ENCODE results near the gene KIF22. TPM values are rescaled to one million over a fixed set of nuclear protein-coding genes. Genes with fewer than 3 reads are reported as not detected.
"Not testable (repeated sequence)": the region's sequence is repeated elsewhere in the genome, so short reads cannot be mapped to it uniquely, and the experiment has no call there.

KIF22 gene
- total RNA-seq, 4 donors from 2014 or later = 5.9 to 70.4 (median 15.8) TPM

DNA sequence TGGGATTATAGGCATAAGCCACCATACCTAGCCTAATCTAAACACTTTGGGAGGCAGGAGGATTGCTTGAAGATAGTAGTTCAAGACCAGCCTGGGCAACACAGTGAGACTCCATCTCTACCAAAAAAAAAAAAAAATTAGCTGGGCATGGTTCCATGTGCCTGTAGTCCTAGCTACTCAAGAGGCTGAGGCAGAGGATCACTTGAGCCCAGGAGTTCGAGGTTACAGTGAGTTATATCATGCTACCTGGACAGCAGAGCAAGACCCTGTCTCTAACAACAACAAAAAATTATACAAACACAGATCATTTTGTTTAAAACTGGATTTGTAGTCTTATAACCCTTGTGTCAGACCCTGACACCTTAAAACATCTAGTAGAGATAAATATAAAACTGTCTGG lies 37.0 kb upstream of the KIF22 start:
- no peaks in the 10 kb centered on the region for H3K27me3 ChIP-seq
- H3K4me1 ChIP-seq = no peaks in the 10 kb centered on the region
- intact Hi-C loops (cut with DNase I; ENCODE audit: low total_unique reads) = no loop called here
- no peak overlapping the region for H3K27ac ChIP-seq
- TF ChIP-seq POLR2A (IDR thresholded peaks at IDR 0.05) = no peak
- TF ChIP-seq, protein P1, sequence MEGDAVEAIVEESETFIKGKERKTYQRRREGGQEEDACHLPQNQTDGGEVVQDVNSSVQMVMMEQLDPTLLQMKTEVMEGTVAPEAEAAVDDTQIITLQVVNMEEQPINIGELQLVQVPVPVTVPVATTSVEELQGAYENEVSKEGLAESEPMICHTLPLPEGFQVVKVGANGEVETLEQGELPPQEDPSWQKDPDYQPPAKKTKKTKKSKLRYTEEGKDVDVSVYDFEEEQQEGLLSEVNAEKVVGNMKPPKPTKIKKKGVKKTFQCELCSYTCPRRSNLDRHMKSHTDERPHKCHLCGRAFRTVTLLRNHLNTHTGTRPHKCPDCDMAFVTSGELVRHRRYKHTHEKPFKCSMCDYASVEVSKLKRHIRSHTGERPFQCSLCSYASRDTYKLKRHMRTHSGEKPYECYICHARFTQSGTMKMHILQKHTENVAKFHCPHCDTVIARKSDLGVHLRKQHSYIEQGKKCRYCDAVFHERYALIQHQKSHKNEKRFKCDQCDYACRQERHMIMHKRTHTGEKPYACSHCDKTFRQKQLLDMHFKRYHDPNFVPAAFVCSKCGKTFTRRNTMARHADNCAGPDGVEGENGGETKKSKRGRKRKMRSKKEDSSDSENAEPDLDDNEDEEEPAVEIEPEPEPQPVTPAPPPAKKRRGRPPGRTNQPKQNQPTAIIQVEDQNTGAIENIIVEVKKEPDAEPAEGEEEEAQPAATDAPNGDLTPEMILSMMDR (IDR thresholded peaks at IDR 0.05) = no peak
- DNase-seq = no peak
- no peaks in the 10 kb centered on the region for H3K9me3 ChIP-seq
- no peak overlapping the region for H3K4me3 ChIP-seq
- H3K36me3 ChIP-seq = no peaks in the 10 kb centered on the region

DNA sequence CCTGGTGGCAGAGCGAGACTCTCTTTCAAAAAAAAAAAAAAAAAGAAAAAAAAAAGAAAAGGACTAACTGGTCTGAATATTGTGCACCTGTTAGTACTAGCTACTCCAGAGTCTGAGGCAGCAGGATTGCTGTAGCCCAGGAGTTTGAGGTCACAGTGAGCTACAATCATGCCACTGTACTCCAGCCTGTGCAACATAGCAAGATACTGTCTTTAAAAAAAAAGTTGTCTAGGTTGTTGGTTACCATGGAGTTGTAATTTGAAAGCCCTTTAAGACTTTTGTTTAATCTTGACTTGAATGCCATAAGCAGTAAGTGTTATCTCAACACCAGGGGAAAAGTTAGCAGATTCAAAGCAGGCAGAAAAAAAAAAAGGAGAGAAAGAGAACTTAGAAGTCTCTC lies 33.9 kb upstream of the KIF22 start:
- intact Hi-C loops (cut with DNase I; ENCODE audit: low total_unique reads) = no loop called here
- Histone ChIP-seq H3K36me3 (no peaks in the 10 kb centered on the region), H3K9me3 (no peaks in the 10 kb centered on the region), H3K27me3 (no peaks in the 10 kb centered on the region), H3K4me3 (no peak overlapping the region), H3K4me1 (no peaks in the 10 kb centered on the region), H3K27ac (no peak overlapping the region)
- TF ChIP-seq POLR2A (IDR thresholded peaks at IDR 0.05) = no peak
- TF ChIP-seq, protein P1 (IDR thresholded peaks at IDR 0.05) = no peak
- DNase-seq = no peak

DNA sequence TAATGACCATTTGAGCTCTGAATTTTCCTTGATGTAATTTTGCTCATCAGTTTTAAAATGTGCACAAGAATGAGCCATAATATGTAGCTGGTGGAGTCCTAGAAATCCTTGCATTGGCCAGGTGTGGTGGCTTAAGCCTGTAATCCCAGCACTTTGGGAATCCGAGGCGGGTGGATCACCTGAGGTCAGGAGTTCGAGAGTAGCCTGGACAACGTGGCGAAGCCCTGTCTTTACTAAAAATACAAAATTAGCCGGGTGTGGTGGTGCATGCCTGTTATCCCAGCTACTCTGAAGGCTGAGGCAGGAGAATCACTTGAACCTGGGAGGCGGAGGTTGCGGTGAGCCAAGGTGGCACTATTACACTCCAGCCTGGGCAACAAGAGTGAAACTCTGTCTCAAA lies 33.5 kb upstream of the KIF22 start:
- H3K36me3 ChIP-seq; intact Hi-C loops (cut with DNase I; ENCODE audit: low total_unique reads); H3K9me3 ChIP-seq; DNase-seq; H3K4me3 ChIP-seq; H3K4me1 ChIP-seq; H3K27me3 ChIP-seq; H3K27ac ChIP-seq: not testable (repeated sequence)

DNA sequence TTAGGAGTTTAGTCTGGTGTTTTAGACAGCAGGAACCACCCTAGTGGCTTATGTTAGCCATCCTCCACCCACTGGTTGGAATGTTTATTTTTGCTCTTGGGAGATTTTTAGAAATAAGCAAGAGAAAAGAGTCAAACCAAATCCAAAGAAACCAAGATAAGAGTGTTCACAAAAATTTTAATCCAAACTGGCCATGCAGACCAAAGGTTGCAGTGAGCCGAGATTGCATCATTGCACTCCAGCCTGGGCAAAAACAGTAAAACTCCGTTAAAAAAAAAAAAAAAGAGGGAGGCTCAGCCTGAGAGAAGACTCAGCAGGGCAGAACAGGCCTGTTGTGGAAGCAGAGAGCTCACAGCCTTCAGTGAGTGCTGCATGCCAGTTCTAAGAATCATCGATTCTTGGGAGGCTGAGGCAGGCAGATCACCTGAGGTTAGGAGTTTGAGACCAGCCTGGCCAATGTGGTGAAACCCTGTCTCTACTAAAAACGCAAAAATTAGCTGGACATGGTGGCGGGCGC lies 32.5 kb upstream of the KIF22 start:
- Histone ChIP-seq H3K36me3 (no peaks in the 10 kb centered on the region), H3K9me3 (no peaks in the 10 kb centered on the region), H3K27ac (no peak overlapping the region), H3K4me1 (no peaks in the 10 kb centered on the region), H3K27me3 (no peaks in the 10 kb centered on the region), H3K4me3 (no peak overlapping the region)
- intact Hi-C loops (cut with DNase I; ENCODE audit: low total_unique reads) = no loop called here
- no peak for TF ChIP-seq POLR2A (IDR thresholded peaks at IDR 0.05)
- DNase-seq = no peak

DNA sequence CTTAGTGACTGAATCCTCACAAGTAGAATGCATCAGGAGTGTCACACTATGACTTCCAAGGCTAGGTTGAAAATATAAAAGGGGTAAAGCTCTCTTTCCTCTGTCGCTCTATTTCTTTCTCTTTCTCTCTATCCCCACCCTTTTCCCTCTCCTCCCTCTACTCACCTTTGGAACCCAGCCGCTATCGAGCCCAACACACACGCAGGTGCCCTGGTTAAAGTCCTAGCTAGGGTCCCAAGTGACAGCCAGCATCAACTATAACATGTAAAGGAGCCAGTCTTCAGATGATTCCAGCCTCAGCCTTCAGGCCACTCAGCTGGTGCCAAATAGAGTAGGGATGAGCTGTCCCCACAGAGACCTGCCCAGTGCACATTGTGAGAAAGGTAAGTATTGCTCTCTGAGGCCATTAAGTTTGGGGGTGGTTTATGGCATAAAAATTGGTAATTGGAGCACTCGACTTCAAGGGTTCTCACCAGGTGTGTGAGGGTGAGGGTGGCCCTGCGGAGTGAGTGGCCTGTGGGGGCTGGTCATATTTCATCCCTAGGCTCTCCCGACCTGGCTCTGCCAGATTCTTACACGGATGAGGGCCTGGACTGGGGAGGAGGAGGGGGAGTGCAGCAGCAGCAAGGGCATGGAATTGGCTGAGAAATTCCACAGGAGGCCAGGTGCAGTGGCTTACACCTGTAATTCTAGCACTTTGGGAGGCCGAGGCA lies 29.8 kb upstream of the KIF22 start:
- TF ChIP-seq POLR2A (IDR thresholded peaks at IDR 0.05) = no peak
- no peaks in the 10 kb centered on the region for H3K36me3 ChIP-seq
- H3K27ac ChIP-seq = no peak overlapping the region
- H3K9me3 ChIP-seq = no peaks in the 10 kb centered on the region
- H3K4me3 ChIP-seq = no peak overlapping the region
- no peaks in the 10 kb centered on the region for H3K27me3 ChIP-seq
- DNase-seq = no peak
- H3K4me1 ChIP-seq = no peaks in the 10 kb centered on the region
- intact Hi-C loops (cut with DNase I; ENCODE audit: low total_unique reads) = no loop called here

DNA sequence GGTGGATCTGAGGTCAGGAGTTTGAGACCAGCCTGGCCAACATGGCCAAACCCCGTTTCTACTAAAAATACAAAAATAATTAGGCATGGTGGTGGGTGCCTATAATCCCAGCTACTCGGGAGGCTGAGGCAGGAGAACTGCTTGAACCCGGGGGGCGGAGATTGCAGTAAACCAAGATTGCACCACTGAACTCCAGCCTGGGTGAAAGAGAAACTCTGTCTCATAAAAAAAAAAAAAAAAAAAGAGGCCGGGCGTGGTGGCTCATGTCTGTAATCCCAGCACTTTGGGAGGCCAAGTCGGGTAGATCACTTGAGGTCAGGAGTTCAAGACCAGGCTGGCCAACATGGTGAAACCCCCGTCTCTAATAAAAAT lies 29.3 kb upstream of the KIF22 start:
- DNase-seq; H3K4me1 ChIP-seq; H3K36me3 ChIP-seq; H3K27me3 ChIP-seq; H3K4me3 ChIP-seq; intact Hi-C loops (cut with DNase I; ENCODE audit: low total_unique reads); H3K27ac ChIP-seq; H3K9me3 ChIP-seq: not testable (repeated sequence)

DNA sequence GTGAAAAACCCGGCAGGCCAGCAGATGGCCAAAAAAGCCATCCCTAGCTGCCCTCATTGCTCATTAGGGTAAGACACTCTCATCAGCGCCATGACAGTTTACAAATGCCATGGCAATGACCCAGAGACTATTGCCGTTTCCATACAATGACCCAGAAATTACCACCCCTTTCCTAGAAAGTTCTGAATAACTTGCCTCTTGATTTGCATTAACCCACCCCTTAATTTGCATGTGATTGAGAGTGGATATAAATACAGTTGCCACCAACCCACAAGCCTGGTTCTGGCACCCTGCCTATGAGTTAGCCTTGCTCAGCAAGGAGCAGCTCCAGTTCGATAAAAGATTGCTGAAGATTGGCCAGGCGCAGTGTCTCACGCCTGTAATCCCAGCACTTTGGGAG lies 28.7 kb upstream of the KIF22 start:
- no peak overlapping the region for H3K27ac ChIP-seq
- H3K4me1 ChIP-seq = no peaks in the 10 kb centered on the region
- intact Hi-C loops (cut with DNase I; ENCODE audit: low total_unique reads) = no loop called here
- DNase-seq = no peak
- no peaks in the 10 kb centered on the region for H3K36me3 ChIP-seq
- no peak for TF ChIP-seq POLR2A (IDR thresholded peaks at IDR 0.05)
- TF ChIP-seq, protein P1 (IDR thresholded peaks at IDR 0.05) = no peak
- H3K4me3 ChIP-seq = no peak overlapping the region
- H3K9me3 ChIP-seq = no peaks in the 10 kb centered on the region
- H3K27me3 ChIP-seq = no peaks in the 10 kb centered on the region

Data from uterus (tissue), 4 donors.